Effector CD4-positive, alpha-beta T cell (primary cell): ENCODE data around the gene ANKFY1.

ENCODE experiments used
- DNase-seq: peaks from one replicate; pipeline ENCODE4 v3.0.0-alpha.2; 2020

The ANKFY1 gene

DNA sequence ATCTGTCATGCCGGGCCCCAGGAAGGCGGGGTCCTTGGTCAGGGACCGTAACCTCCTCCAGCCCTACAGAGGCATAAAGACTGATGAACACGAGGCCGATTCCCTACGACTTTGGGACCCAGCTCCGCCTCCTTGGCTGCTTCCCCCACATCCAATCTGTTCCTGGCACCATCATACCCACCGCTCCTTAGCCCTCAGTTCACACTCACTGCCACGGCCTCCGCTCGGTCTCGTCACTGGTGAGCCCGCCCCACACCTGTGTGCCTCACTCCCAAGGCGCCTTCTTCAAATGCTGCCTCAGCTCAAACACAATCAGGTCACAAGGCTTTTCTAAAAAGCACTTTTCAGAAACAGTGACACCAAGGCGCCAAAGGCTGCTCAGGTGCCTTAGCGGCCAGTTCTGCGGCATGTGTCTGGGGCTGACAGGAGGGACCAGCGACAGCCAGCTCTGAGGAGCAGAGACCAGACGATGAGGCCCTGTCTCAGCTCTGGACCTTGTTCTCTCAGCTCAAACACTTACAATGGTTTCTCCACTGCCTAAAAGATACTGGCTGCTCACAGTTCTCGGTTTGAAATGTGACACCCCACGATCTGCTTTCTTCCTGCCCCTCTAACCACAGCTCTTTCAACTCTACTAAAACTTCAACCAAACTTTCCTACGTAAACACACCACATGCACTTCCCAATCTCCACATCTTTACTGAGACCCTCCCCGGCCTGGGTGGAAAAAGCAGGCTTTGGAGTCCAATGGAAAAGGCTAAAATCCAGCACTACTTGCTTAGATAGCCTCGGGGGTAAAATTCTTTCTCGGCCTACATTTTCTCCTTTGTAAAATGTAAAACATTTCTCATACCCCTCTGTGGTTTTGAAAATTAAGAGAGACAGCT, 87.6 kb downstream of the ANKFY1 start:
- peak; percentile 17 for DNase-seq

GRCh38 chr17:4174556-4174955, 89.2 kb downstream of the ANKFY1 start:
- no peak for DNase-seq

DNA sequence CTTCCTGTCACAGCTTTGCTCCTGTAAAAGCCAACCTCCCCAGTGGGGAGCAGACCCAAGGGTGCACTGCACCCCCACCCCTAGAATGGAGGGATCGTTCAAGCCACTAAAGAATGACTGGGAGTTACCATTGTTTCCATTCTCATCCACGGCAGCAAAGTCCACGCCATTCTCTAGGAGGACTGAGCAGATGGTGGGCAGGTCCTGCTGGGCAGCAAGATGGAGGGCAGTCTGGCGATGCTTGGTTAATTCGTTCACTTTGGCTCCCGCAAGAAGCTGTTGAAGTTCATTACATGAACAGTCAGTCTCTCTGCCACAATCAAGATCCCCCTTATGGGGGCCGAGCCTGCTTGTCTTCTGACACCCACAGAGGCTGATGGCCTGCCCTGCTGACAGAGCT, 90.0 kb downstream of the ANKFY1 start:
- DNase-seq: no peak

GRCh38 chr17:4172356-4172755, 91.4 kb downstream of the ANKFY1 start:
- no peak for DNase-seq

DNA sequence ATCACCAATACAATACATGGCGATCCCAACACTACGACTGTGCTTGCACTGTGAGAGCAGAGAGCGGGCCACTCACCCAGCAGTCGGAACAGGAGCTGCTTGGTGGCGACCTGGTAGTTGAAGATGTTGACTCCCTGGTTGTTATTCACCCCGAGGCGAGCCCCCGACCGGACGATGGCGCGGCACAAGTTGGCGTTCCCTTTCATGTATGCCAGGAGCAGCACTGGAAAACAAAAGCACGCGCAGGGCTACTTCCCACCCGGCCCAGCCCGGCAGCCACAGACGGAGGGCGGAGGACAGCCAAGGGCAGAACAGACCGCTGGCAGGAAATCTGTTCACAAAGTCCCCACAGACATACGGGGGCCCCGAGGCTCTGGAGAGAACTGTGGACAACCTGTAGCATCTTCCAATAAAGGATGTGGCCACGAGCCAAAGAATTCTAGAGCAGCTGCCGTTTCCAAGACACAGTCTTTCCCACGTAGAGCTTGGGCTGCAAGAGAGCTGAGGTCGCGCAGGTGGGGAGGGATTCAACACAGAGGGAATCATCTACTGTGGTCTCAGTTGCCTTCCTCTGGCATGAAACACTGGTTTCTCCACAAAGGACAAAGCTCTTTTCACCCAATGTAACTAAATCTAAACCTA, 93.0 kb downstream of the ANKFY1 start:
- DNase-seq: no peak

DNA sequence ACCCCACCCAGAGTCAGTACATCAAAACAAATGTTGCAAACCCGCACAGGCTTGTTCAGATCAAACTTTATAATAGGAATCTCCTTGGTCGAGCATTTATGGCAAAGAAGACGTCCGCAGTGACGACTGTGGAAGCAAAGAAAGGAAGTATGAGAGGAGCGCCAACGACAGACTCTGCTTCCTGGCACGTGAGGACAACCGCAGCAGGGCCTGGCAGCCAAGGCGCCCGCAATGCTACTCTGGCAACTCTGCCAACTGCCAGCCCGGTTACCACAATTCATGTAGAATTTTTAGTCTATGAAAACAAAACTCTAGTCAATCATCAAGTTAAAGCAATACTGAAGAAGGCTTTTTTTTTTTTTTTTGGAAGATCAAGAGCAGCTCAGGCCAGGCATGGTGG, 96.0 kb downstream of the ANKFY1 start:
- no peak for DNase-seq

DNA sequence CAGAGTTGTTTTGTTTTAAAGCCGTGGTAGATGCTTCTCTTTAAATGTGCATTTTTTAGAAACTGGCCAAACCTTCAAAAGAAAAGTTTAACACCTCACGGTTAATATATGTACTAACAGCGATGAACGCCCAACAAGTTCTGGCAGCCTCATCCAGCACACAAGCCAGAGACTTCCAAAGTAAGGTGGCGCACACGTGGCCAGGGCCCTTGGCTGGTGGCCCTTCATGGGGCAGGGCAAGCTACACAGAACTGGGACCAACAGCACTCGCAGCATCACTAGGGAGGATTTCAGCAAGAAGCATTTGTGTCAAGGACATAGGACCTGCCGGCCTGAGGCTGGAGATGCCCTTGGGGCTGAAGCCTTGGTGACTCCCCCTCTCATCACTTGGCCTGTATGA, 97.4 kb downstream of the ANKFY1 start:
- no peak for DNase-seq

GRCh38 chr17:4165301-4166010, 98.3 kb downstream of the ANKFY1 start:
- no peak for DNase-seq

DNA sequence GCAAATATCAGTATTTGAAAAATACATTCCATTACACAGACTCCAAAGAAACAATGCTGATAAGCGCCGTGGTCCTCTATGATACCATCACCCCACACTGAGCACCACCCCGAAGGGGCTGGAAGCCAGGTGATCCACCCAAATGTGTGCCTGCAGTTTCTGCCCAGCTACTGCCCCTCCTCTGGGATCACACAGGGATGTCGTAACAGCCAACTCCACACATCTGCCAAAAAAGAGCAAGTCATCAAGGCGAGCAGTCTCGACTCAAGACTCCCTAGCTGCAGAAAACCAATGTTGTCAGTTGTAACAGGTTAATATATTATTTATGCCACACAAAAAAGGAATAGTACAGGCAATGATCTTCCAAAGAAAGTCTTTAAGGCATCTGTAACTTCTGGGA, 99.8 kb downstream of the ANKFY1 start:
- no peak for DNase-seq

GRCh38 chr17:4162775-4163466, 100.9 kb downstream of the ANKFY1 start:
- DNase-seq: no peak

DNA sequence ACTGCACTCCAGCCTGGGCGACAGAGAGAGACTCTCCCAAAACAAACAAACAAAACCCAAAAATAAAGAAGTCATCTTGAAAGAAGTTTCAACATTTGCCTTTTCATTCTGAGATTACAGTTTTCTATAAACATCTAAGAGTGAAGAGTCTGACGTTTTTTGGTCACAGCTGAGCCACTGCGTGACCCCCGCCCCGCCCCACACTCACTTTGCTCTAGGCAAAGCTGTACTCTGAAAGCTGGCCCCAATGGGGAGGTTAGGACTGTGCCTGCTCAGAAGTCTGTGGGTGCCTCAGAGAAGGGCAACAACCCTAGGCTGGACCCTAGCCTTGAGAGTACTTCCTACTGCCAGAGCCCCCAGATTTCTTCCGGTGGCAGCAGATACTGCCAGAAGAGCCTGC, 101.5 kb downstream of the ANKFY1 start:
- no peak for DNase-seq

DNA sequence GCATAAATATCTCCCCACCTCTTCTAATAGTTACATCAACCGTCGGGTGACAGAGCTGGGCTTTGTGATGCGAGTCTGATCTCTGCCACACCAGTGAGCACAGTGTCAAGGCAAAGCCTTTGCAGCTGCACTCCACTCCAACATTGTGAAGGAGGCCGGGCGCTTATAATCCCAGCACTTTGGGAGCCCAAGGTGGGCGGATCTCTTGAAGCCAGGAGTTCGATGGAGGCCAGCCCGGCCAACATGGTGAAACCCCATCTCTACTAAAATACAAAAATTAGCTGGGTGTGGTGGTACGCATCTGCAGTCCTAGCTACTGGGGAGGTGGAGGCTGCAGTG, 101.8 kb downstream of the ANKFY1 start:
- no peak for DNase-seq

GRCh38 chr17:4161192-4161966, 102.4 kb downstream of the ANKFY1 start:
- DNase-seq: no peak

GRCh38 chr17:4160294-4160859, 103.4 kb downstream of the ANKFY1 start:
- no peak for DNase-seq

DNA sequence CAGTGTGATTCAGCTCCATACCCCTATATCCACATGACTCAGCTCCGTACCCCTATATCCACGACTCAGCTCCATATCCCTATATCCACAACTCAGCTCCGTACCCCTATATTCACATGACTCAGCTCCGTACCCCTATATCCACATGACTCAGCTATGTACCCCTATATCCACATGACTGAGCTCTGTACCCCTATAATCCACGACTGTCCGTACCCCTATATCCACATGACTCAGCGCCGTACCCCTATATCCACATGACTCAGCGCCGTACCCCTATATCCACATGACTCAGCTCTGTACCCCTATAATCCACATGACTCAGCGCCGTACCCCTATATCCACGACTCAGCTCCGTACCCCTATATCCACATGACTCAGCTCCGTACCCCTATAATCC, 104.0 kb downstream of the ANKFY1 start:
- DNase-seq: no peak

DNA sequence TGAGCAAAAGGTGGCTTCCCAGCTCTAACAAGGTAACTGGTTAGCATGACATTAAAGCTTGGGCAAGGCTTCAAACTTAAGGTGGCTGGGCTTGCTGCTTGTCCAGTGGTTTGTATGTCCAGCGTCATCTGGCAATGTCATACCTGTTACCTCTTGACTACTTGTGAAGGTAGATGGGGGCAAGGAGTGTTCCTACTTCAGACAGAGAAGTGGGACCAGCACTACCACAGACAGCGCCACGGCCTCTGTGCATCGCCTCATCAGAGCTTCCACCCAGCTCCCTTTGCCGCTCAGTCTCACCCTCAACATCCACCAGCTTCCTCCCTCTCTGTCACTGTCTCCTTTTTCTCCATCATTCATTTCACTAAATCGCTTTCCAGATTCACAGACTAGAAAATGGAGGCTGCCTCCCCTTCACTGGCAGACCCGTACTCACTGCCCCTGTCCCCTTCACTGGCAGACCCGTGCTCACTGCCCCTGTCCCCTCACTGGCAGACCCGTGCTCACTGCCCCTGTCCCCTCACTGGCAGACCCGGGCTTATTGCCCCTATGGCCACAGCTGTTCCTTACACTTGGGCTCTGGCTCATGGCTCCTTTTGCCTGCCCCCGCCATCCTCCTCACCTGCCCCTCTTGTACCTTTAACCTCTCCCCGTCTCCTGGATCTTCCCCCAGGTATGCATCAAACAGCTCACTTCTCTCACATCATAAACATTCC, 106.0 kb downstream of the ANKFY1 start:
- DNase-seq: no peak

DNA sequence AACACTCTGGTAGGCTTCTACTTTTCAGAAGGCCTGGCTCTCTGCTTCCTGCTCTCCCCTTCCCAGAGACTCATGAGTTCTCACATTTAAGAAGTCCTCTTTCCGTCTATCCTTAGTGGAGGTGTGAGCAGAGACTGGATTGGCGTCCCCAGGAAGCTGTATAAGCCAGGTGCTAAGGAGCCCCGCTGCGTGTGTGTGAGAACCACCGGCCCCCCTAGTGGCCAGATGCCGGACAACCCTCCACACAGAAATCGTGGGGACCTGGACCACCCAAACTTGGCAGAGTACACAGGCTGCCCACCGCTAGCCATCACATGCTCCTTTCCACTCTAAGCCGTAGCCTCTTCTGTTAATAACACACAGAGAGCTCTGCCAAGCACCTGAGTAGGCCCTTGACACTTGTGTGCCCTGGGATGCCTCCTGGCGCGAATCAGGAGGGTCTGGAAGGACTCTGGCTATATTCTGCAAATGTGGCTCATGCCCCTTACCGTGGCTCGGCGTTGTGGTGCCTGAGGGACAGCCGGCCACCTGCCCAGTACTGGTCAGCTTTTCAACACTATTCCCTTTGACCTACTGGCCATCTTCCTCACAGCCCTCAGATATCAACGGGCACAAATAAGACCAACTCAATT, 106.9 kb downstream of the ANKFY1 start:
- no peak for DNase-seq

DNA sequence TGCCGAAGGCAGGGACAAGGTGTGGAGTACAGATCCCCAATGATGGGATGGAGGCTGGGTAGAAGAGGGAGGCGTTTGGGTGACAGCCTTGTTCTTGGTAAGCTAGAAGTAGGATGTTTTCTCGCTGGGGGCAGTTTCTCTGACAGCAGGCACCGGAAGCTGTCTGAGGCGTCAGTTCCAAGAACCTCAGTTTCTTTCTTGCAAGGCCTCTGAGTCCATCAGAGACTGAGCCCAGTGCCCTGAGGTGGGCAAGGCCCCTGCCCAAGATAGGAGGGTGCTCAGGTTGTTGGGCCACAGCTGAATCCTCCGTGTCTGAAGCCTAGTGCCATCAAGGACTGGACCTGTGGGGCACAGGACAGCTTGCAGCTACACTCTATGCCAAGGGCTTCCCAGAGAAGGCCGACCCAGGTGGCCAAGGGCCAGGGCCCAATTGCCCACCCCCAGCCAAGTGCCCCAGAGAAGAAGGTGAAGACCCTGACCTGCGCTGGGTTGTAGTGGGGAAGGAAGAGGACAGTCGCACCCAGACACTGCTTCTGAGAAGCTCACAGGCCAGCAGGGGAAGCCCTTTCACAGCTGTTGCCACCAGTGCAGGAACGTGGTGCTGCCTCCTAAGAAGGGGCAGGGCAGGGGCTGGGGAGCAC, 107.7 kb downstream of the ANKFY1 start:
- no peak for DNase-seq

GRCh38 chr17:4154201-4154600, 109.6 kb downstream of the ANKFY1 start:
- DNase-seq: no peak

DNA sequence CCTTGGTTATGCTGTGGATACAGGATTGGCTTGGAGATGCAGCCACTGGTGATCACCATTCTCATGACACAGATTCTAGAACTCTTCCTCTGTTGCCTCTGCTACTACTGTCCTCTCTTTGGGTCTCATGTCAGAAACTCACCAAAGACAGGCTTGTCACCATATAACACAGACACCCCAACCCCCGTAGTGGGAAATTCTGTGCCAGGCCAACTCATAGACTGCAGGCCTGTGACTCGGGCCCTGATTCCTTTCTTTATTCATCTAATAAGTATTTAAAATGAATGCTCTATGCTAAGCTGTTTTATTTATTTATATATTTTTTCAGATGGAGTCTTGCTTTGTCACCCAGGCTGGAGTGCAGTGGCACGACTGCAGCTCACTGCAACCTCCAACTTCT, 111.3 kb downstream of the ANKFY1 start:
- no peak for DNase-seq
